SK-MEL-5 (cell line): ENCODE measurements around the gene ADGRE1. TPM values are rescaled to one million over a fixed set of nuclear protein-coding genes. Genes with fewer than 3 reads are reported as not detected.

Source experiments
- DNase-seq: peaks from one replicate; pipeline ENCODE4 v3.0.0-alpha.2; 2016; ENCODE audit warnings: low read depth, low spot score
- in situ Hi-C: cut with HindIII; loops from 2 replicates; pipeline ENCODE4 v1.10.0; 2016; ENCODE audit warnings: low sequenced_read_pairs, high pct_unique_total_duplicates, low pct_unique_long_range_greater_than_20kb
- small RNA-seq, 2 experiments: library from RNA; depleted of rRNA; stranded (forward); fragments of <200 nt; gene quantifications; one replicate each; pipeline ENCODE3, GENCODE V24; 2014
- total RNA-seq: library from RNA; depleted of rRNA; stranded (reverse); fragments of >200 nt; shearing (Covaris generic); gene quantifications from 2 replicates; pipeline ENCODE4 v1.2.3, GENCODE V29; 2014; rRNA removed

ADGRE1 gene
- total RNA-seq, 1 experiment from 2014 or later: 0.08 TPM

GRCh38 chr19:6979399-6979798 is 92.0 kb downstream of the ADGRE1 start:
- DNase-seq: no peak
- in situ Hi-C loops: no loop called here

GRCh38 chr19:6983448-6983847 is 96.1 kb downstream of the ADGRE1 start:
- no peak for DNase-seq
- in situ Hi-C loops: no loop called here

DNA sequence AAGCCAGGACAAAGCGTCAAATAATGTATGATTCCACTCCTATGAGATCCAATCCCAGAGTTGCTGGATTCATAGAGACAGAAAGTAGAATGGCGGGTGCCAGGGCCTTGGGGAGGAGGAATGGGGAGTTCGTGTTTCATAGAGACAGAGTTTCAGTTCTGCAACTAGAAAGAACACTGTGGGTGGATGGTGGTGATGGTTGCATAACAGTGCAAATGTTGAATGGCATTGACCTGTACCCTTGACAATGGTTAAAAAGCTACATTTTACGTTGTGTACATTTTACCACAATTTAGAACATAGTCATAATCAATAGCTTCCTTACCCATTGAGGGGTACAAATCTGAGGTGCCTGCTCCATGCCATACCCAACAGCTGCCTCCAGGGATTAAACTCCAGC is 100.5 kb downstream of the ADGRE1 start:
- in situ Hi-C loops: no loop called here
- no peak for DNase-seq

DNA sequence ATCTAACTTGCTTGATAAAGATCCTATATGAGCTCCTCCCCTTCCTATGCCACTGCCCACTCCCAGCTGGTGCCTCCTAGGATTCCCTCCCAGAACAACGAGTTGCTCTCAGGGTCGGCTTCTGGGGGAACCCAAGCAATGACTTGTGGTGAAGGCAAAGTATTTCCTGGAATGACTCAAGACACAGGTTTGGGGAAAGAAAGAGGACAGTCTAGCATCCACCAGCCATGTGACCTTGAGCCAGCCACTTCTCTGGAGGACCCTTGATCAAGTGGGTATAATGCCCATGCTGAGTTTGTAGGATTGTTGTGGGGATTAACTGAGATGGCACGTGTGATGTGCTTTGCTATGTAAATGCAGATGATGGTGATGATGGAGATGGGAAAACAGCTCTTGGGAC is 100.9 kb downstream of the ADGRE1 start:
- in situ Hi-C loops: no loop called here
- no peak for DNase-seq

Small RNAs within 50 kb of the gene (small RNA-seq; reads per million reads assigned to genes)
- gene RF00017: 0 reads per million in 2 experiments

Other genes starting within 250 kb of the ADGRE1 start
- gene TNFSF14, start 217.4 kb upstream of the ADGRE1 start, total RNA-seq: not detected in 2 replicates
- gene C3, start 166.9 kb upstream of the ADGRE1 start, total RNA-seq: not detected in 2 replicates
- 49.4 and 56.8 TPM in 2 replicates for gene GPR108, start 150.0 kb upstream of the ADGRE1 start, total RNA-seq
- 11.5 and 11.6 TPM in 2 replicates for gene TRIP10, start 147.9 kb upstream of the ADGRE1 start, total RNA-seq
- gene SH2D3A, start 120.1 kb upstream of the ADGRE1 start, total RNA-seq: 0.32 and 0.34 TPM in 2 replicates
- gene VAV1, start 114.9 kb upstream of the ADGRE1 start, total RNA-seq: not detected in 2 replicates
- gene MBD3L2B, start 133.9 kb downstream of the ADGRE1 start, total RNA-seq: not detected in 2 replicates
- gene MBD3L5, start 143.0 kb downstream of the ADGRE1 start, total RNA-seq: not detected in 2 replicates
- gene MBD3L4, start 152.6 kb downstream of the ADGRE1 start, total RNA-seq: not detected in 2 replicates
- gene MBD3L2, start 161.7 kb downstream of the ADGRE1 start, total RNA-seq: not detected in 2 replicates
- gene MBD3L3, start 171.1 kb downstream of the ADGRE1 start, total RNA-seq: not detected in 2 replicates
- gene ZNF557, start 182.1 kb downstream of the ADGRE1 start, total RNA-seq: 11.4 and 13.6 TPM in 2 replicates